ENCODE data around the gene RUNX3.

The RUNX3 gene

GRCh38 chr1:24970926-24971875 is 41.1 kb upstream of the RUNX3 start:
- H2AFZ ChIP-seq (ENCODE audit: low read length) = no peak overlapping the region
- no peaks in the 10 kb centered on the region for H3K79me2 ChIP-seq (ENCODE audit: insufficient read depth, low read length)
- peak overlapping the region; percentile 16 for H3K9ac ChIP-seq (ENCODE audit: low read depth, low read length, poor library complexity, severe bottlenecking)
- H3K9me2 ChIP-seq (replicated peaks; ENCODE audit: low read depth, low read length) = no peaks in the 10 kb centered on the region
- no peaks in the 10 kb centered on the region for H3K36me3 ChIP-seq (ENCODE audit: insufficient read depth, low read length)
- peaks cover 11% of the 10 kb centered on the region; the same call in 1 of the 2 replicates for H3K9me3 ChIP-seq (ENCODE audit: insufficient read depth, low read depth, low read length)
- H4K20me1 ChIP-seq (ENCODE audit: insufficient read depth, low read length, poor library complexity, severe bottlenecking) = no peaks in the 10 kb centered on the region
- peaks cover 5% of the 10 kb centered on the region; the same call in 1 of the 2 replicates for H3F3A ChIP-seq (ENCODE audit: low read depth)
- no peak overlapping the region for H3K4me3 ChIP-seq (ENCODE audit: low read length, poor library complexity, severe bottlenecking)
- H3K27me3 ChIP-seq (ENCODE audit: insufficient read depth, low read length, poor library complexity, severe bottlenecking) = no peaks in the 10 kb centered on the region
- H3K4me1 ChIP-seq (ENCODE audit: insufficient read depth, low read length, poor library complexity, severe bottlenecking) = peaks cover 35% of the 10 kb centered on the region
- TF ChIP-seq EZH2phosphoT487 (IDR thresholded peaks at IDR 0.05; ENCODE audit: borderline replicate concordance) (no peak), CTCF (conservative IDR thresholded peaks at IDR 0.05; ENCODE audit: low read length) (no peak)
- peak overlapping the region; percentile 41 for H3K4me2 ChIP-seq (ENCODE audit: low read depth, low read length, poor library complexity, severe bottlenecking)

- H4K20me1 ChIP-seq (ENCODE audit: insufficient read depth, low read length, poor library complexity, severe bottlenecking) = no peaks in the 10 kb centered on the region
- H3K9me3 ChIP-seq (ENCODE audit: insufficient read depth, low read depth, low read length) = peaks cover 6% of the 10 kb centered on the region; the same call in 1 of the 2 replicates
- no peak overlapping the region for H2AFZ ChIP-seq (ENCODE audit: low read length)
- no peaks in the 10 kb centered on the region for H3K27me3 ChIP-seq (ENCODE audit: insufficient read depth, low read length, poor library complexity, severe bottlenecking)
- TF ChIP-seq EZH2phosphoT487 (IDR thresholded peaks at IDR 0.05; ENCODE audit: borderline replicate concordance) (no peak), CTCF (conservative IDR thresholded peaks at IDR 0.05; ENCODE audit: low read length) (no peak)
- no peaks in the 10 kb centered on the region for H3K9me2 ChIP-seq (replicated peaks; ENCODE audit: low read depth, low read length)
- H3K4me3 ChIP-seq (ENCODE audit: low read length, poor library complexity, severe bottlenecking) = no peak overlapping the region
- H3K36me3 ChIP-seq (ENCODE audit: insufficient read depth, low read length) = no peaks in the 10 kb centered on the region
- H3F3A ChIP-seq (ENCODE audit: low read depth) = peaks cover 13% of the 10 kb centered on the region
- no peak overlapping the region for H3K4me2 ChIP-seq (ENCODE audit: low read depth, low read length, poor library complexity, severe bottlenecking)
- no peaks in the 10 kb centered on the region for H3K79me2 ChIP-seq (ENCODE audit: insufficient read depth, low read length)
- peaks cover 43% of the 10 kb centered on the region for H3K4me1 ChIP-seq (ENCODE audit: insufficient read depth, low read length, poor library complexity, severe bottlenecking)
- H3K9ac ChIP-seq (ENCODE audit: low read depth, low read length, poor library complexity, severe bottlenecking) = no peak overlapping the region
Measured at GRCh38 chr1:24970399-24970753, 40.3 kb upstream of the RUNX3 start.

GRCh38 chr1:24969596-24970398 is 39.7 kb upstream of the RUNX3 start:
- Histone ChIP-seq H3K4me1 (ENCODE audit: insufficient read depth, low read length, poor library complexity, severe bottlenecking) (peaks cover 45% of the 10 kb centered on the region), H3K4me3 (ENCODE audit: low read length, poor library complexity, severe bottlenecking) (no peak overlapping the region), H3K9me3 (ENCODE audit: insufficient read depth, low read depth, low read length) (peaks cover 1% of the 10 kb centered on the region; the same call in 1 of the 2 replicates), H3K79me2 (ENCODE audit: insufficient read depth, low read length) (no peaks in the 10 kb centered on the region), H3K4me2 (ENCODE audit: low read depth, low read length, poor library complexity, severe bottlenecking) (no peak overlapping the region), H3K27me3 (ENCODE audit: insufficient read depth, low read length, poor library complexity, severe bottlenecking) (no peaks in the 10 kb centered on the region), H2AFZ (ENCODE audit: low read length) (no peak overlapping the region), H3F3A (ENCODE audit: low read depth) (peaks cover 16% of the 10 kb centered on the region), H3K9ac (ENCODE audit: low read depth, low read length, poor library complexity, severe bottlenecking) (no peak overlapping the region), H3K36me3 (ENCODE audit: insufficient read depth, low read length) (no peaks in the 10 kb centered on the region), H4K20me1 (ENCODE audit: insufficient read depth, low read length, poor library complexity, severe bottlenecking) (no peaks in the 10 kb centered on the region), H3K9me2 (replicated peaks; ENCODE audit: low read depth, low read length) (no peaks in the 10 kb centered on the region)
- TF ChIP-seq CTCF (conservative IDR thresholded peaks at IDR 0.05; ENCODE audit: low read length) = no peak
- TF ChIP-seq EZH2phosphoT487 (IDR thresholded peaks at IDR 0.05; ENCODE audit: borderline replicate concordance) = no peak
